Left ventricle myocardium inferior (tissue), 1 donor: ENCODE data around the gene CLCNKA. TPM values are rescaled to one million over a fixed set of nuclear protein-coding genes. Genes with fewer than 3 reads are reported as not detected.

Experiments used
- DNase-seq: peaks from one replicate; pipeline ENCODE4 v3.0.0-alpha.2; 2020
- H3K27ac ChIP-seq: fragments of 200-600 bp; replicated peaks from 2 replicates; pipeline ENCODE4 v1.8.0; 2021
- H3K27me3 ChIP-seq: fragments of 200-600 bp; 2 replicates; pipeline ENCODE4 v1.8.0; 2021; ENCODE audit warnings: low read depth
- H3K36me3 ChIP-seq: fragments of 200-600 bp; 2 replicates; pipeline ENCODE4 v1.8.0; 2021
- H3K4me1 ChIP-seq: fragments of 200-600 bp; 2 replicates; pipeline ENCODE4 v1.8.0; 2021
- H3K4me3 ChIP-seq: fragments of 200-600 bp; 2 replicates; pipeline ENCODE4 v1.8.0; 2021; ENCODE audit warnings: mild to moderate bottlenecking, moderate library complexity
- H3K9me3 ChIP-seq: fragments of 200-600 bp; replicated peaks from 2 replicates; pipeline ENCODE4 v1.8.0; 2021
- intact Hi-C: fragments of 100-400 bp; cut with micrococcal nuclease; formaldehyde crosslinking; loops from one replicate; pipeline ENCODE4 v1.11.0; 2022
- total RNA-seq: library from RNA; stranded (reverse); fragmentation: NEBNext Ultra II Directional; extraction: Animal tissue kit (Norgen Biotek cat#: 25700); gene quantifications from one replicate; pipeline ENCODE4 v1.2.1, GENCODE V29; 2021
- TF ChIP-seq, protein P1 (sequence below): fragments of 200-600 bp; IDR thresholded peaks from 2 replicates; pipeline ENCODE4 v1.8.0; 2021; ENCODE audit warnings: antibody characterized with exemption, mild to moderate bottlenecking, borderline replicate concordance
- donor health status: DM: no; HTN: yes; CAD: no; lungs with severe emphysema.

The CLCNKA gene
- total RNA-seq, 1 donor from 2014 or later: 0.16 TPM

DNA sequence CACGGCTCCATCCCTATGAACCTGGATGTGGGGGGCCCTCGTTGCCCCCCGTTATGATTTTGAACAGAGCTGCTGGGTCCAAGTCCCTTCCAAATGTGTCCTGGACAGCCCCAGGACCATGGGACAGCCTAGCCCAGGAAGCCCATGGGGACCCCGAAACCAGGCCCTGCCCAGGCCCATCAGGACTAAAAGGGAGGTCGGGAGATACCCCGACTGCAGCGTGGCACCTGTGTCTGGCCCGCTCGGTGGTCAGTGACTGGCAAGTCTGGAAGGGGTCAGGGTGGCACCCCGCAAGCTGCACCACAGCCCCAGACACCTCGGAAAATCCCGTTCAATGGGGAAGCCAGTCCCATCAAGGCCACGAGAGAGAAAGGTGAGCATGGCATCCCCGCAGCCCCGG is 28.2 kb upstream of the CLCNKA start:
- Histone ChIP-seq H3K27me3 (no peaks in the 10 kb centered on the region), H3K27ac (no peak overlapping the region), H3K4me3 (no peak overlapping the region), H3K9me3 (no peaks in the 10 kb centered on the region), H3K4me1 (no peaks in the 10 kb centered on the region), H3K36me3 (no peaks in the 10 kb centered on the region)
- DNase-seq: no peak
- intact Hi-C loops: loop anchor here (5.0 kb wide), 1 partner anchor 181 kb away; no protein-coding TSS in a partner anchor
- TF ChIP-seq, protein P1, sequence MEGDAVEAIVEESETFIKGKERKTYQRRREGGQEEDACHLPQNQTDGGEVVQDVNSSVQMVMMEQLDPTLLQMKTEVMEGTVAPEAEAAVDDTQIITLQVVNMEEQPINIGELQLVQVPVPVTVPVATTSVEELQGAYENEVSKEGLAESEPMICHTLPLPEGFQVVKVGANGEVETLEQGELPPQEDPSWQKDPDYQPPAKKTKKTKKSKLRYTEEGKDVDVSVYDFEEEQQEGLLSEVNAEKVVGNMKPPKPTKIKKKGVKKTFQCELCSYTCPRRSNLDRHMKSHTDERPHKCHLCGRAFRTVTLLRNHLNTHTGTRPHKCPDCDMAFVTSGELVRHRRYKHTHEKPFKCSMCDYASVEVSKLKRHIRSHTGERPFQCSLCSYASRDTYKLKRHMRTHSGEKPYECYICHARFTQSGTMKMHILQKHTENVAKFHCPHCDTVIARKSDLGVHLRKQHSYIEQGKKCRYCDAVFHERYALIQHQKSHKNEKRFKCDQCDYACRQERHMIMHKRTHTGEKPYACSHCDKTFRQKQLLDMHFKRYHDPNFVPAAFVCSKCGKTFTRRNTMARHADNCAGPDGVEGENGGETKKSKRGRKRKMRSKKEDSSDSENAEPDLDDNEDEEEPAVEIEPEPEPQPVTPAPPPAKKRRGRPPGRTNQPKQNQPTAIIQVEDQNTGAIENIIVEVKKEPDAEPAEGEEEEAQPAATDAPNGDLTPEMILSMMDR: no peak

DNA sequence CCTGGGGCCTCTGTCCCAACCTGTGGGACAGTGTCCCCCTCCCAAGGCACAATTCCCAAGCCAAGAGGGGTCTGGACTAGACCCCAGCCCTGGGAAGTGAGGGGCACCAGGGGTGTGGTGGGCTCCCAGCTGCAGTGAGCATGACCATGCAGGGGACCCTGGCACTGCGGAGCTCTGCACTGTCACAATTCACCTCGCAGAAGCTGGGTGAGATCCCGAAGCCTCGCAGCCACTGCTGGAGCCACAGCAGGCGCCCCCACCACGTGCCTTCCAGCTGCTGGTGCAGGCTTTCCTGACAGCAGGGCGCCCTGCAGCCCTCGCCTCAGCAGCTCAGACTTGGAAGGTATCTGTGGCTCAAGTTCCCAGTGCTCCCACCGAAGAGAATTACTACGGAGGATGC is 27.8 kb upstream of the CLCNKA start:
- no peak overlapping the region for H3K4me3 ChIP-seq
- H3K27me3 ChIP-seq: no peaks in the 10 kb centered on the region
- intact Hi-C loops: loop anchor here (5.0 kb wide), 1 partner anchor 182 kb away; no protein-coding TSS in a partner anchor
- no peak overlapping the region for H3K27ac ChIP-seq
- no peak for DNase-seq
- H3K9me3 ChIP-seq: no peaks in the 10 kb centered on the region
- TF ChIP-seq, protein P1: no peak
- no peaks in the 10 kb centered on the region for H3K4me1 ChIP-seq
- H3K36me3 ChIP-seq: no peaks in the 10 kb centered on the region

DNA sequence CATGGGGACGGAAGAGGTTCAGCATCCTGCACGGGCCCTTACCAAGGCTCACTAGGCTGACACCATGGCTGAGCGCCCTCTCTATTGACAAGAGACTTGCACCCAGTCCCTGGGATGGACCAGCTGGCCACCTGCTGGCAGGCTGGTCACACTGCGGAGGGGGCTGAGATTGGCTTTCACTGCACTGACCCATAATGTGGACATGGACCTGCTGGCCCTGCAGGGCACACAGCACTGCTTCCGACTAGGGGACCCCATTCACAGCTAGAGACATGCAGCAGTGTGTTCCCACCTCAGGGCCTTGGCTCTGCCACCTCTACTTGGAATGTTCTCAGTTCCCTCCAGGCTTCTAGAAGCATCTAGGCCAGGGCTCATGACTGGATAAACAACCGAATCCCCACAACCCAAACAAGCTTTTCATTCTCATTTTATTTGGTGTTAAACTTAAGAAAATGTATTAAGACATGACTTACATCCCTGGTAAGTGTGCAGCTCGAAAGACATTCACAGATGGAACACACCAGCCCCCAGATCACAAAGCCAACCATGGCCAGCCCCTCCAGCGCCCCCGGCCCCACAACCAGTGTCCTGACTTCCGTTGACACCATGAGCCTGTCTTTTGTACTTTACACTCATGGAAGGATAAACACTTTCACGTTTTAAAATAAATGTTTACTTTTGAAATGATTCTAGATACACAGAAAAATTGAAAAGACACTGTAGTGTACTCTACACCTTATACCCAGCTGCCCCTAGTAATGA is 27.1 kb upstream of the CLCNKA start:
- H3K9me3 ChIP-seq: no peaks in the 10 kb centered on the region
- H3K4me3 ChIP-seq: no peak overlapping the region
- intact Hi-C loops: loop anchor here (5.0 kb wide), 1 partner anchor 182 kb away; no protein-coding TSS in a partner anchor
- no peak overlapping the region for H3K27ac ChIP-seq
- TF ChIP-seq, protein P1: peak; percentile 91
- DNase-seq: peak; percentile 63
- no peaks in the 10 kb centered on the region for H3K27me3 ChIP-seq
- H3K4me1 ChIP-seq: no peaks in the 10 kb centered on the region
- no peaks in the 10 kb centered on the region for H3K36me3 ChIP-seq

DNA sequence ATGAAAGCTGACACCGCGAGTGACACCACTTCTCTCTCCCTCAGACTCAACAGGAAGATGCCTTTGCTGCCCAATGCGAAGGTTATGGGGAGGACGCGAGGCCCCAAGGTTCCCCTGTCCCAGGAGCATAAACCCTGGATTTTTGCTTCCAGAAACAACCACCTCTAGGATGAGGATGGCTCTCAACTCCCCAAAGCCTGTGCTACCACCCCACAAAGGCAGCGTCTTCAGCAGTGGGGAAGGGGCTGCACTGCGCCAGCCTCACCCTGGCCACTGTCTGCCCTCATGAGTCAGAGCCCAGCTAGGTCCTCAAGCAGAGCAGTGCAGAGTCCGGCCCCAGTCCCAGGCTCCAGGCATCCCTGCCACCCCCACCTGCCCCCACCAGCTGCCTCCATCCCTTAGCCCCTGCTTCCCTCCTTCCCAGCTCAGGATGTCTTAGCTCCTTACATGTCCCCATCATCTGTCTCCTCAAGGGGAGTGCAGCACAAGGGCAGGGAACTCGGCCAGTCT is 24.7 kb upstream of the CLCNKA start:
- H3K4me3 ChIP-seq: no peak overlapping the region
- intact Hi-C loops: no loop called here
- TF ChIP-seq, protein P1: no peak
- no peaks in the 10 kb centered on the region for H3K4me1 ChIP-seq
- no peak for DNase-seq
- H3K36me3 ChIP-seq: no peaks in the 10 kb centered on the region
- H3K9me3 ChIP-seq: no peaks in the 10 kb centered on the region
- no peak overlapping the region for H3K27ac ChIP-seq
- H3K27me3 ChIP-seq: no peaks in the 10 kb centered on the region

DNA sequence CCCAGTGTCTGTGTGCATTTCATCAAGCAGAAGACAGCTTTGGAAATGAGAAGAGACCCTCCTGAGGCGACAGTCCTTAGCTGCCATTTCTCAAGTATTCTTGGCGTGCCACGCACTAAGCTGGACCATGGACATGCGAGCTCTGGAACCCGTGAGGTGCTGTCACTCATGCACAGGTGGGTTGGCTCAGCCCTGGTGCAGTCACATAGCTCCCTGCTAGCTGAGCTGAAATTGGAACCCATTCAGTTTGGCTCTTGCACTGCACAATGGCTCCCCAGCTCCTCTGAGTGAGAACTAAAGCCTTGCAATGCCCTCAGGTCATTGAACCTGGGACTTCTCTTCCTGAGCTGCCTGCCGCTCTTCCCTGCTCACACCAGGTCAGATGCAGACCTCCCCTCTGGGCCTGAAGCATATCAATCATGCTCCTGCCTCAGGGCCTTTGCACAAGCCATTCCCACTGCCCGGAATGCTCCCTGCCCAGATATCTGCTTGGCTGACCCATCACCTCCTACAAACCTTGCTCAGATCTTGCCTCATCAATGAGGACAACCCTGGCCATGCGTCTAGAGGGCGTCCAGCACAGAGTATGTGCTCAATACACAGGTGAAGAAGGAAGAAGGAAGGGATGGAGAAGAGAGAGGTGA is 24.1 kb upstream of the CLCNKA start:
- H3K9me3 ChIP-seq: no peaks in the 10 kb centered on the region
- no peaks in the 10 kb centered on the region for H3K4me1 ChIP-seq
- H3K27me3 ChIP-seq: no peaks in the 10 kb centered on the region
- H3K4me3 ChIP-seq: no peak overlapping the region
- intact Hi-C loops: no loop called here
- TF ChIP-seq, protein P1: no peak
- no peak for DNase-seq
- H3K36me3 ChIP-seq: no peaks in the 10 kb centered on the region
- no peak overlapping the region for H3K27ac ChIP-seq
